ENCODE data around the gene FGFRL1. TPM values are rescaled to one million over a fixed set of nuclear protein-coding genes. Genes with fewer than 3 reads are reported as not detected.
A peak's percentile ranks its signal among the peaks of the same experiment; 100 is the strongest.

The FGFRL1 gene
- polyA plus RNA-seq, 10 donors = 76.7 to 265 (median 214) TPM

- DNase-seq = no peak
Observed at GRCh38 chr4:1061760-1062159, 50.3 kb downstream of the FGFRL1 start.

GRCh38 chr4:1062419-1062818, 51.0 kb downstream of the FGFRL1 start:
- no peak for DNase-seq

GRCh38 chr4:1065732-1066131, 54.3 kb downstream of the FGFRL1 start:
- DNase-seq = no peak

- no peak for DNase-seq
Observed at GRCh38 chr4:1069394-1069793, 58.0 kb downstream of the FGFRL1 start.

- peak; percentile 18 to 48 (median 40) for DNase-seq
Observed at GRCh38 chr4:1072830-1073446, 61.5 kb downstream of the FGFRL1 start.

- DNase-seq = no peak
Observed at GRCh38 chr4:1074077-1074476, 62.7 kb downstream of the FGFRL1 start.

- no peak for DNase-seq
Observed at GRCh38 chr4:1075225-1075624, 63.8 kb downstream of the FGFRL1 start.

- DNase-seq = no peak
Observed at GRCh38 chr4:1075809-1076699, 64.6 kb downstream of the FGFRL1 start.

Other genes starting within 250 kb of the FGFRL1 start
- under 1 TPM; 0.19 to 0.74 (median 0.29) TPM for gene CPLX1, start 185.5 kb upstream of the FGFRL1 start, polyA plus RNA-seq (ENCODE audit: insufficient read length in 10 of 10)
- gene GAK, start 79.3 kb upstream of the FGFRL1 start, polyA plus RNA-seq (ENCODE audit: insufficient read length in 10 of 10) = 10 to 100 TPM; 24.8 to 46.9 (median 32.2) TPM
- gene TMEM175, start 79.2 kb upstream of the FGFRL1 start, polyA plus RNA-seq (ENCODE audit: insufficient read length in 10 of 10) = 10 to 100 TPM; 14.4 to 22.1 (median 17.0) TPM
- gene DGKQ, start 38.1 kb upstream of the FGFRL1 start, polyA plus RNA-seq (ENCODE audit: insufficient read length in 10 of 10) = 1 to 10 TPM; 3.4 to 6.1 (median 4.4) TPM
- 10 to 100 TPM in 8 of 10 donors, 1 to 10 TPM in 2; 7.9 to 16.4 (median 12.9) TPM for gene IDUA, start 24.6 kb upstream of the FGFRL1 start, polyA plus RNA-seq (ENCODE audit: insufficient read length in 10 of 10)
- gene SLC26A1, start 18.2 kb upstream of the FGFRL1 start, polyA plus RNA-seq (ENCODE audit: insufficient read length in 10 of 10) = 1 to 10 TPM; 1.2 to 5.1 (median 3.5) TPM
- 1 to 10 TPM; 2.9 to 6.2 (median 3.6) TPM for gene RNF212, start 101.9 kb downstream of the FGFRL1 start, polyA plus RNA-seq (ENCODE audit: insufficient read length in 10 of 10)
- 10 to 100 TPM; 33.0 to 77.0 (median 54.7) TPM for gene SPON2, start 161.0 kb downstream of the FGFRL1 start, polyA plus RNA-seq (ENCODE audit: insufficient read length in 10 of 10)
- gene CTBP1, start 237.5 kb downstream of the FGFRL1 start, polyA plus RNA-seq (ENCODE audit: insufficient read length in 10 of 10) = 100 to 1,000 TPM in 4 of 10 donors, 10 to 100 TPM in 6; 80.7 to 142 (median 95.1) TPM